Gastrocnemius medialis (tissue), 4 donors: ENCODE data around the gene SPECC1L.

Source experiments
- POLR2A ChIP-seq, 2 donors: fragments of 450-650 bp; IDR thresholded peaks; one replicate each; pipeline ENCODE4 v1.6.1; 2017; ENCODE audit warnings: antibody characterized with exemption in 2 of 2, mild to moderate bottlenecking in 2 of 2, moderate library complexity in 2 of 2
- TF ChIP-seq, protein P1 (sequence below), 5 experiments: fragments of 450-650 bp in 3 of 5; fragments of 200-600 bp in 2 of 5; sonication (generic) in 2 of 5; IDR thresholded peaks in 4 of 5; conservative IDR thresholded peaks in 1 of 5; 1 replicate in 4 of 5; 2 replicates in 1 of 5; pipeline ENCODE4 v1.5.1; 2016 to 2019; ENCODE audit warnings: antibody characterized with exemption in 5 of 5, mild to moderate bottlenecking in 3 of 5, moderate library complexity in 3 of 5

DNA sequence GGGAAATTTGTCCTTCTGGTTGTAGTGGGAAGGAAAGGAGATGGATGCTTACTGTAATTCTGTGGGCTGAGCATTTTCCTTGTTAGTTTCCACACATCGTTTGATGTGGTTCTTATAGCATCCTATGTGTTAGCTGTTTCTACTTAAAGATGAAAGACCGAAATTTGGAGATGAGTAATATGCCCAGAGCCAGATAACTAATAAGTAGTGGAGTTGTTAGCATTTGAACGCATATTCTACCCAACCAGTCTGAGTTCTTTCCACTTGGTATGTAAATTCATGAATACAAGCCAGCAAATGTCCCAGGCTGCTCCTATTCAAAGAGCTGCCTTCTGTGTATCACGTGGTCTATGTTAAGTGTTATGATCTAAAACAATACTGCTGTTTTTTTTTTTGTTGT lies 14.6 kb downstream of the SPECC1L start:
- TF ChIP-seq, protein P1, sequence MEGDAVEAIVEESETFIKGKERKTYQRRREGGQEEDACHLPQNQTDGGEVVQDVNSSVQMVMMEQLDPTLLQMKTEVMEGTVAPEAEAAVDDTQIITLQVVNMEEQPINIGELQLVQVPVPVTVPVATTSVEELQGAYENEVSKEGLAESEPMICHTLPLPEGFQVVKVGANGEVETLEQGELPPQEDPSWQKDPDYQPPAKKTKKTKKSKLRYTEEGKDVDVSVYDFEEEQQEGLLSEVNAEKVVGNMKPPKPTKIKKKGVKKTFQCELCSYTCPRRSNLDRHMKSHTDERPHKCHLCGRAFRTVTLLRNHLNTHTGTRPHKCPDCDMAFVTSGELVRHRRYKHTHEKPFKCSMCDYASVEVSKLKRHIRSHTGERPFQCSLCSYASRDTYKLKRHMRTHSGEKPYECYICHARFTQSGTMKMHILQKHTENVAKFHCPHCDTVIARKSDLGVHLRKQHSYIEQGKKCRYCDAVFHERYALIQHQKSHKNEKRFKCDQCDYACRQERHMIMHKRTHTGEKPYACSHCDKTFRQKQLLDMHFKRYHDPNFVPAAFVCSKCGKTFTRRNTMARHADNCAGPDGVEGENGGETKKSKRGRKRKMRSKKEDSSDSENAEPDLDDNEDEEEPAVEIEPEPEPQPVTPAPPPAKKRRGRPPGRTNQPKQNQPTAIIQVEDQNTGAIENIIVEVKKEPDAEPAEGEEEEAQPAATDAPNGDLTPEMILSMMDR (IDR thresholded peaks at IDR 0.05 in 4 of 5, conservative IDR thresholded peaks at IDR 0.05 in 1 of 5): no peak
- TF ChIP-seq POLR2A (IDR thresholded peaks at IDR 0.05): no peak
